A673 (cell line): ENCODE data around the gene CTSW. TPM values are rescaled to one million over a fixed set of nuclear protein-coding genes. Genes with fewer than 3 reads are reported as not detected.

Experiments used
- BruUV-seq: library from RNA; stranded (reverse); fragments of 400-500 nt; replicated peaks from 2 replicates; lab custom pipeline; 2021; lab: Mats Ljungman, UMichigan
- CTCF ChIA-PET: fragments of 300-600 bp; sonication (Branson Sonifier 250); formaldehyde crosslinking; loops from one replicate; lab custom pipeline; 2022; ENCODE audit warnings: antibody characterized with exemption; lab: Charles Lee
- POLR2A ChIA-PET: fragments of 300-600 bp; sonication (Branson Sonifier 250); formaldehyde crosslinking; loops from one replicate; lab custom pipeline; 2022; ENCODE audit warnings: antibody characterized with exemption; ENCODE audit not compliant: low non-redundant PET; lab: Charles Lee
- DNase-seq: peaks from one replicate; pipeline ENCODE4 v3.0.0-alpha.2; 2015; ENCODE audit warnings: low spot score
- H3K27ac ChIP-seq: fragments of 200-600 bp; sonication (generic); 2 replicates; pipeline ENCODE4 v1.5.1; 2016; ENCODE audit warnings: mixed run types, low read depth, mild to moderate bottlenecking, mixed read lengths, antibody characterized with exemption, low read length; ENCODE audit not compliant: poor library complexity, severe bottlenecking
- H3K27me3 ChIP-seq: fragments of 200-600 bp; sonication (generic); replicated peaks from 2 replicates; pipeline ENCODE4 v1.6.1; 2017; ENCODE audit warnings: mixed run types, low read depth, mild to moderate bottlenecking, mixed read lengths, antibody characterized with exemption, low read length; ENCODE audit not compliant: insufficient read depth, poor library complexity
- H3K36me3 ChIP-seq: fragments of 200-600 bp; sonication (generic); 2 replicates; pipeline ENCODE4 v1.6.1; 2016; ENCODE audit warnings: mixed run types, mild to moderate bottlenecking, mixed read lengths, antibody characterized with exemption, low read length; ENCODE audit not compliant: insufficient read depth, poor library complexity, severe bottlenecking
- H3K4me1 ChIP-seq: fragments of 200-600 bp; sonication (generic); 2 replicates; pipeline ENCODE4 v1.6.1; 2017; ENCODE audit warnings: mixed run types, mild to moderate bottlenecking, mixed read lengths, antibody characterized with exemption, low read length; ENCODE audit not compliant: insufficient read depth, poor library complexity, severe bottlenecking
- H3K4me3 ChIP-seq: fragments of 200-600 bp; sonication (generic); 2 replicates; pipeline ENCODE4 v1.5.1; 2016; ENCODE audit warnings: low read depth, mixed run types, mild to moderate bottlenecking, mixed read lengths, low read length; ENCODE audit not compliant: poor library complexity, severe bottlenecking
- H3K9me3 ChIP-seq: fragments of 200-600 bp; sonication (generic); 2 replicates; pipeline ENCODE4 v1.6.1; 2016; ENCODE audit warnings: mixed run types, low read depth, mild to moderate bottlenecking, mixed read lengths, antibody characterized with exemption, low read length; ENCODE audit not compliant: poor library complexity, severe bottlenecking
- CTCF ChIP-seq: fragments of 300-800, 200-600 bp; sonication (generic); conservative IDR thresholded peaks from 2 replicates; pipeline ENCODE4 v1.5.1; 2017; ENCODE audit warnings: low read depth, mild to moderate bottlenecking, antibody characterized with exemption, low read length, moderate library complexity, mixed read lengths
- EZH2 ChIP-seq: fragments of 200-600 bp; sonication (generic); IDR thresholded peaks from 2 replicates; pipeline ENCODE4 v1.6.1; 2017; ENCODE audit warnings: borderline replicate concordance, low read depth, mild to moderate bottlenecking, mixed read lengths, antibody characterized with exemption, low read length; ENCODE audit not compliant: poor library complexity, severe bottlenecking
- intact Hi-C: fragments of 100-400 bp; cut with micrococcal nuclease; formaldehyde crosslinking; loops from one replicate; pipeline ENCODE4 v1.10.0; 2022; ENCODE audit not compliant: unreplicated experiment
- total RNA-seq: library from RNA; stranded (reverse); gene quantifications from 2 replicates; pipeline ENCODE4 v1.2.3, GENCODE V29; 2021

Gene CTSW
- total RNA-seq, 1 experiment from 2014 or later = not detected

DNA sequence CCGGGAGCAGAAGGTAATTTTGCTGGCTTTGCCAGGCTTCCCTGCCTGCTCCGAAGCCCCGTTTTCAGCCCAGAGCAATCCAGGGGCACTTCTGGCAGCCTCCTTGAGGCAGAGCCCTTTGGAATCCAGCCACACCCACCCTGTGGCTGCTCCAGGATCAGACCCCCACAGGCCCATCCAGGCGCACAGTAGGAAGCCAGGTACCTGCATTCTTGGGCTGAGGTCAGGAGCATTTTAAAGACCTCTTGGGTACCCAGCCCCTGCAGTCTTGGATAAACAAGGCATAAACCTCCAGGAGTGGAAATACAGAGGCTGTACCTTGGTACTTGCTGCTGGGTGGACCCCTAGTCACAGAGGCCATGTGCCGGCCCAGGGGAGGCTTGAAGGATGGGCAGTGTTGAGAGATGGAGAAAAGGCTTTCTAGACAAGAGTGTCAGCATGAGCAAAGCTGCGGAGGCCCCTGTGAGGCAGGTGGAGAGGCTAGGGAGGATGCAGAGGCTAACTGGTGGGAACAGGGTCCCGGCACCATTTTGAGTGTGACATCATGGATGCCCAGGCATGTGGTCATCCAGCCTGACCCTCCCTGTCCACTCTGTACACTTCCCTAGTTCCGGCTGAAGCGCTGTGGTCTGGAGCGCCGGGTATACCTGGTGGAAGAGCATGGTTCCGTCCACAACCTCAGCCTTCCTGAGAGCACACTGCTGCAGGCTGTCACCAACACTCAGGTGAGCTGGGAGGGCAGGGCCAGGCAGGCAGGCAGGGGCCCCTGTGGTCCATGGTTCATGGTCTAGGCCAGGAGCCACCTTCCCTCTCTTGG, 15.5 kb upstream of the CTSW start:
- no TSS peak for BruUV-seq
- no peak overlapping the region for H3K27ac ChIP-seq
- TF ChIP-seq EZH2 (no peak), CTCF (no peak)
- H3K4me3 ChIP-seq = no peak overlapping the region
- H3K36me3 ChIP-seq = peaks cover 63% of the 10 kb centered on the region
- POLR2A ChIA-PET = no interaction called here
- peak; percentile 1 for DNase-seq
- H3K4me1 ChIP-seq = peaks cover 22% of the 10 kb centered on the region
- no peaks in the 10 kb centered on the region for H3K9me3 ChIP-seq
- H3K27me3 ChIP-seq = no peaks in the 10 kb centered on the region
- CTCF ChIA-PET = no interaction called here
- intact Hi-C loops = no loop called here

DNA sequence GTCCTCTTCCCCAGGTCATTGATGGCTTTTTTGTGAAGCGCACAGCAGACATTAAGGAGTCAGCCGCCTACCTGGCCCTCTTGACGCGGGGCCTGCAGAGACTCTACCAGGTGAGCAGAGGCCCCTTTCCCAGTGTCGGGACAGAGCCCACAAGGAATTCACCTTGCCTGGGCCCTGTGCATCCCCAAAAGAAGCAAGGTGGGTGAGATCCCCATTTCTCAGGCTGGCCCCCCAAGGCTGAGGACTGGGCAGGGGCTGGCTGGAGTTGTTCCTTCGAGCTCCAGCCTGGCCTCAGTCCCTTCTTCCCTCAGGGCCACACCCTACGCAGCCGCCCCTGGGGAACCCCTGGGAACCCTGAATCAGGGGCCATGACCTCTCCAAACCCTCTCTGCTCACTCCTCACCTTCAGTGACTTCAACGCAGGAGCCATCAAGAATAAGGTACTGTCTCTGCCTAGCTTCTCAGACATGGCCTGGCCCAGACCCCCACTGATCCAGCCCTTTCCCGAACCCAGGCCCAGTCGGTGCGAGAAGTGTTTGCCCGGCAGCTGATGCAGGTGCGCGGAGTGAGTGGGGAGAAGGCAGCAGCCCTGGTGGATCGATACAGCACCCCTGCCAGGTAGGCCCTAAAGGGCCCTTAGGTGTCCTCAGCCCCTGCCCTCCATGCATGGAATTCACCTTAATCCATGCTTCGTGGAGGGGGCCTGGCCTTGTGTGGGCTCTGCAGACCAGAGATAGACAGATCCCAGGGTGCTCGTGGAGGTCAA, 14.7 kb upstream of the CTSW start:
- TF ChIP-seq EZH2 = no peak
- TF ChIP-seq CTCF = no peak
- Histone ChIP-seq H3K36me3 (peaks cover 67% of the 10 kb centered on the region), H3K4me3 (no peak overlapping the region), H3K27ac (no peak overlapping the region), H3K9me3 (no peaks in the 10 kb centered on the region), H3K27me3 (no peaks in the 10 kb centered on the region), H3K4me1 (peaks cover 19% of the 10 kb centered on the region)
- ChIA-PET POLR2A (no interaction called here), CTCF (no interaction called here)
- intact Hi-C loops = no loop called here
- no TSS peak for BruUV-seq
- DNase-seq = peak; percentile 1

- intact Hi-C loops = no loop called here
- TF ChIP-seq EZH2 (no peak), CTCF (no peak)
- ChIA-PET POLR2A (no interaction called here), CTCF (interaction anchor here (1.1 kb wide), 1 partner anchor 23 kb away, joined by 9 read pairs; the partner anchor contains the start of gene FIBP)
- no TSS peak for BruUV-seq
- Histone ChIP-seq H3K9me3 (no peaks in the 10 kb centered on the region), H3K4me3 (no peak overlapping the region), H3K4me1 (peaks cover 19% of the 10 kb centered on the region), H3K27me3 (no peaks in the 10 kb centered on the region), H3K27ac (no peak overlapping the region), H3K36me3 (peaks cover 70% of the 10 kb centered on the region)
- DNase-seq = peak; percentile 0
Measured at GRCh38 chr11:65865550-65866172, 14.0 kb upstream of the CTSW start.
